A549 (cell line): ENCODE data around the gene CCDC150.

Experiments
- CTCF ChIP-seq: fragments of >200 bp; sonication (Bioruptor Twin); formaldehyde crosslinking; IDR thresholded peaks from 3 replicates; pipeline ENCODE4 v1.5.1; 2016
- FOSL2 ChIP-seq, 2 experiments: fragments of 450-650 bp in 1 of 2; fragments of >200 bp in 1 of 2; sonication (Bioruptor Twin) in 1 of 2; formaldehyde crosslinking; IDR thresholded peaks; 2 replicates each; pipeline versions ENCODE4 v1.5.0 to v1.6.1; 2016 to 2020; ENCODE audit warnings: mild to moderate bottlenecking in 1 of 2, moderate library complexity in 1 of 2
- POLR2A ChIP-seq: IDR thresholded peaks from 2 replicates; pipeline ENCODE4 v1.6.1; 2012; ENCODE audit warnings: mild to moderate bottlenecking, low read length

GRCh38 chr2:196659844-196660243, 20.3 kb downstream of the CCDC150 start:
- TF ChIP-seq CTCF: no peak
- TF ChIP-seq FOSL2 (IDR thresholded peaks at IDR 0.05): no peak
- TF ChIP-seq FOSL2 (CRISPR knock-in tag; IDR thresholded peaks at IDR 0.05): no peak
- no peak for TF ChIP-seq POLR2A
